OCI-LY7 (cell line): Measurements from ENCODE around the gene NRN1.

ENCODE experiments used
- CTCF ChIP-seq: fragments of 200-600 bp; sonication (generic); conservative IDR thresholded peaks from 2 replicates; pipeline ENCODE4 v1.5.1; 2014; ENCODE audit warnings: mild to moderate bottlenecking, antibody characterized with exemption, low read length, moderate library complexity, mixed read lengths
- EZH2phosphoT487 ChIP-seq: fragments of 200-600 bp; sonication (generic); IDR thresholded peaks from 2 replicates; pipeline ENCODE4 v1.6.1; 2018; ENCODE audit warnings: low read depth, borderline replicate concordance, mild to moderate bottlenecking, mixed run types, antibody characterized with exemption, low read length, moderate library complexity, mixed read lengths

DNA sequence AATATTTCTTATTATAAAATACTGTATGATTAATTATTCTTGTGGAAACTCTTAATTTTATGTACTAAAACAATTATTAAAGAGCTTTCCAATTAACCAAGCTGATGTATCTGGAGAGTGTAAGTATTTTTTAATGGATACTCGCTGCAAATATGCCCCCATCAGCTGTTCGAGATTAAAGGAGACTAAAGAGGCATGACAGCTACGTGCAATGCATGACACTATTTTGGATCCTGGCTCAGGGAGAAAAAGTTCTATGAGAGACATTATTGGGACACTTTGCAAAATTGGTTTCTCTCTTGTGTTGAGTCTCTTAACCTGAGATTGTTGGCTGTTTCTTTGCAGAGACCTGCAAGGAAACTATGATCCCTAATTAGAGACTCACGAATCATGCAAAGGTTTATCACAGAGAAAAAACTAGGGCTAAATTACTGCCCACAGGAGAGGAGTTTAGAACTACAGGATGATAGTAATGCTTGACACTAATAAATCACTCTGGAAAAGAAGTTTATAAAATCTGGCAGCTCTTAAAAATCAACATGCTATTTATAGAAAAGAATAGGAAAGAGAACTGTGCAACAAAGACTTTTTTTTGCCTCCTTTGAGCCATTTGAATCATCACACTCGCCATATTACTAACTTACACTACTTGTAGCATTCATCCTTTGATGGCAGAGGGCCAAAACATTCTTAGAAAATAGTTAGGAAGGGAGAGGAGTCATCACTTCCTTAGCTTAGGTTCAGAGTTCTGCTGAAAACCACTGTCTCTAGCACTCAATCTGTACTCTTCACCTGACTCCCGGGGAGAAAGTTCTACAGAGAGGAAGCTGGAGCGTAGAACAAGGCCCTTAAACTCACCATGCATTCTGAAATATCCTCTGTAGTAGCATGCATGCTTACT, 25.3 kb downstream of the NRN1 start:
- TF ChIP-seq CTCF (no peak), EZH2phosphoT487 (no peak)
